ENCODE results near the gene KDM2B. TPM values are rescaled to one million over a fixed set of nuclear protein-coding genes. Genes with fewer than 3 reads are reported as not detected.

KDM2B gene
- total and polyA plus RNA-seq, 10 of the 15 experiments (the other 5 are each of a cell fraction or from before 2014, with no cell fraction given): 13.6 to 124 (median 40.4) TPM

- TF ChIP-seq ESRRA (IDR thresholded peaks at IDR 0.05; ENCODE audit: low read length) (no peak), SREBF2 (IDR thresholded peaks at IDR 0.05; ENCODE audit: low read length) (no peak), BMI1 (IDR thresholded peaks at IDR 0.05; ENCODE audit: borderline replicate concordance) (no peak), POLR2AphosphoS5 (IDR thresholded peaks at IDR 0.05; ENCODE audit: low read length) (no peak), ZBTB40 (IDR thresholded peaks at IDR 0.05; ENCODE audit: borderline replicate concordance) (no peak), SUPT20H (IDR thresholded peaks at IDR 0.05; ENCODE audit: borderline replicate concordance, control insufficient read depth, low read depth, low read length) (no peak), CHD4 (IDR thresholded peaks at IDR 0.05) (no peak), SKIL (IDR thresholded peaks at IDR 0.05; ENCODE audit: low read depth, poor library complexity, severe bottlenecking) (no peak), NR2C1 (IDR thresholded peaks at IDR 0.05) (no peak), ZSCAN29 (IDR thresholded peaks at IDR 0.05) (no peak), ZNF207 (IDR thresholded peaks at IDR 0.05; ENCODE audit: borderline replicate concordance) (no peak), FOXM1 (IDR thresholded peaks at IDR 0.05; ENCODE audit: low read depth, low read length) (no peak)
- CTCF ChIA-PET: interaction anchor here (1.3 to 1.6 kb wide), 2 partner anchors 37 to 40 kb away, joined by 5 to 6 read pairs; no protein-coding TSS in a partner anchor
- 87% methylated on average over 6 of the region's 6 CpGs for WGBS (ENCODE audit: insufficient coverage, insufficient replicate concordance, low lambda C conversion rate, missing lambda C conversion rate)
- no peak for ATAC-seq
- no peak for FAIRE-seq
- no peak overlapping the region for H2AFZ ChIP-seq (ENCODE audit: control insufficient read depth, low read depth, low read length)
- H4K20me1 ChIP-seq (ENCODE audit: control insufficient read depth, insufficient read depth): no peaks in the 10 kb centered on the region
- DNase-seq (ENCODE audit: low read depth, low spot score): no peak
- H3K9ac ChIP-seq (ENCODE audit: control insufficient read depth, insufficient read depth, low read length): no peak overlapping the region
- no peak overlapping the region for H3K4me3 ChIP-seq
- intact Hi-C loops (cut with micrococcal nuclease; ENCODE audit: unreplicated experiment) (loop anchor here (5.0 kb wide), 2 partner anchors 38 to 262 kb away; partner anchors contain the start of gene SETD1B), in situ Hi-C loops (cut with MboI) (no loop called here)
- RAD21 ChIA-PET (ENCODE audit: unreplicated experiment): interaction anchor here (1.3 kb wide), 1 partner anchor 40 kb away, joined by 3 read pairs; no protein-coding TSS in a partner anchor
- peaks cover 17% of the 10 kb centered on the region for H3K4me1 ChIP-seq (ENCODE audit: control insufficient read depth, insufficient read depth, low read length)
- no peak overlapping the region for H3K4me2 ChIP-seq (ENCODE audit: control insufficient read depth, insufficient read depth)
- peaks cover 17% of the 10 kb centered on the region for H3K79me2 ChIP-seq (ENCODE audit: control insufficient read depth, insufficient read depth, low read length)
- H3K36me3 ChIP-seq (ENCODE audit: control insufficient read depth in 2 of 2, insufficient read depth in 2 of 2, low read length in 1 of 2): no peaks in the 10 kb centered on the region; a peak in 1 of 4 replicates
- BruUV-seq (replicated peaks): no TSS peak
- H3K27me3 ChIP-seq (replicated peaks in 1 of 2; ENCODE audit: control insufficient read depth in 2 of 2, insufficient read depth in 2 of 2, low read length in 1 of 2): no peaks in the 10 kb centered on the region
- POLR2A ChIA-PET: interaction anchor here (0.7 to 7.2 kb wide), 4 partner anchors 9 to 87 kb away, joined by 4 to 87 read pairs (median 23); partner anchors contain the start of gene KDM2B
- no peaks in the 10 kb centered on the region for H3K9me3 ChIP-seq (replicated peaks; ENCODE audit: control insufficient read depth, insufficient read depth, low read length)
- H3K27ac ChIP-seq (ENCODE audit: control insufficient read depth, insufficient read depth): no peak overlapping the region
- SMC1A ChIA-PET (ENCODE audit: uncharacterized antibody, unreplicated experiment): interaction anchor here (0.9 to 1.1 kb wide), 4 partner anchors 10 to 129 kb away, joined by 3 read pairs; no protein-coding TSS in a partner anchor
Observed at GRCh38 chr12:121539908-121540307, 40.9 kb downstream of the KDM2B start.

All from GM12878 (cell line).